C4-2B (cell line): ENCODE data around the gene MOB3B.

Source experiments
- CTCF ChIP-seq: fragments of 450-650 bp; conservative IDR thresholded peaks from 2 replicates; pipeline ENCODE4 v1.5.1; 2017; ENCODE audit warnings: mild to moderate bottlenecking
- ZFX ChIP-seq: fragments of 450-650 bp; IDR thresholded peaks from 2 replicates; pipeline ENCODE4 v1.6.1; 2017

GRCh38 chr9:27519466-27520465 lies 9.8 kb downstream of the MOB3B start:
- TF ChIP-seq CTCF (no peak), ZFX (no peak)
